Measurements from ENCODE around the gene CDC42EP2. TPM values are rescaled to one million over a fixed set of nuclear protein-coding genes. Genes with fewer than 3 reads are reported as not detected.

The CDC42EP2 gene
- total and polyA plus RNA-seq, 2 donors (not counting 3 experiments of a cell fraction or from before 2014, with no cell fraction given) = 23.9 to 26.4 TPM

DNA sequence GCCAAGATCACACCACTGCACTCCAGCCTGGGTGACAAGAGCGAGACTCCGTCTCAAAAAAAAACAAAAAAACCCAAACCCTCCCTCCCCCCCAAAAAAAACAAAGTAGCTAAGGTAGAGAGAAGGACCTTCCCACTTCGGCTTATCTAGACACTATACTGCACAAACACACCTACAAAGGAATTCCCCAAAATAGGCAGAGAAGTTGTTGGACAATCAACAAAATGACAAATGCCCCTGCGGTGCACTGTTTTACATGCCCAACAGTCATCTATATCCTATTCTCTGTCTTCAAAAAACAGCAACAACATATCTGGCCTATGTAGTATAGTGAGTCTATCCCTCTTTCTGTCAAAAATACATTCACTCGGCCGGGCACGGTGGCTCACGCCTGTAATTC, 12.4 kb downstream of the CDC42EP2 start:
- Histone ChIP-seq H3K4me3 (replicated peaks in 1 of 3; ENCODE audit: insufficient read depth in 1 of 3, low read depth in 1 of 3, low read length in 3 of 3) (no peak overlapping the region), H3K36me3 (ENCODE audit: control insufficient read depth in 2 of 2, extremely low read depth in 1 of 2, insufficient read depth in 2 of 2, low read length in 2 of 2) (peaks cover 6 to 8% of the 10 kb centered on the region in 2 experiments), H3K4me1 (ENCODE audit: control insufficient read depth, extremely low read depth, insufficient read depth, low read length) (peaks cover 9% of the 10 kb centered on the region), H3K9ac (replicated peaks; ENCODE audit: extremely low read depth, insufficient read depth, low read length) (no peak overlapping the region), H3K9me1 (replicated peaks; ENCODE audit: control insufficient read depth, extremely low read depth, insufficient read depth, low read length) (no peaks in the 10 kb centered on the region), H3K27ac (ENCODE audit: insufficient read depth, low read depth, low read length) (no peak overlapping the region), H3K9me3 (replicated peaks; ENCODE audit: control insufficient read depth, insufficient read depth, low read length) (no peaks in the 10 kb centered on the region), H3K79me2 (ENCODE audit: control insufficient read depth, insufficient read depth, low read length) (peaks cover 10% of the 10 kb centered on the region), H3K27me3 (ENCODE audit: control insufficient read depth in 2 of 2, insufficient read depth in 2 of 2, low read length in 2 of 2) (no peaks in the 10 kb centered on the region), H4K20me1 (replicated peaks; ENCODE audit: control insufficient read depth, extremely low read depth, insufficient read depth, low read length) (no peaks in the 10 kb centered on the region), H3K4me2 (ENCODE audit: insufficient read depth, low read length) (no peak overlapping the region), H2AFZ (ENCODE audit: low read depth, low read length) (no peak overlapping the region)
- DNase-seq (ENCODE audit: low read depth, low spot score) (no peak), FAIRE-seq (no peak)
- CTCF ChIA-PET = interaction anchor here (1.2 to 11.0 kb wide), 5 partner anchors 10 to 102 kb away, joined by 4 to 473 read pairs (median 8); partner anchors contain the start of gene CDC42EP2
- POLR2A ChIA-PET = no interaction called here
- no peak for TF ChIP-seq JUN (IDR thresholded peaks at IDR 0.05; ENCODE audit: borderline replicate concordance, insufficient read depth, insufficient read length, low read depth)
- TF ChIP-seq POLR2A (IDR thresholded peaks at IDR 0.05; ENCODE audit: low read depth, low read length) = peak; percentile 47
- intact Hi-C loops (cut with micrococcal nuclease) = no loop called here
- dilution Hi-C loops (cut with MboI; ENCODE audit: extremely low pct_ligation_motif_present, low sequenced_read_pairs) = no loop called here
- BruUV-seq (replicated peaks) = no TSS peak

DNA sequence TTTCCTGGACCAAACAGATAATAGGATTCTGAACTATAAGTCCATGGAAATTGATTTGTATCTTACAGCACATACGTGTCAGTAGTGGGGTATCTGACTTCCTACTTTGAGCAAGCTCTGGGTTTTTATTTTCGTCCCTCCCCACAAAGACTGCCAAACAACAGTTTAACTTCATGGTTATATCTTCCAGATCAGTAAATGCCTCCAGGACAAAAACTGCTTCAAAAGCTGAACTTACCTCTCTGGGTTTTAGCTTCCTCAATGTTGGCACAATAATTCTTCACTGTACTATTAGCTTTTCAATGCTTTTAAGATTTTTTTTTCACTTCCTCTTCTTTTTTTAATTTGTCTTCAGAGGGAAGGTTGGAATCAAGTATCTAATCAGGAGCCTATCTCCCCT, 14.8 kb downstream of the CDC42EP2 start:
- no peaks in the 10 kb centered on the region for H3K36me3 ChIP-seq (ENCODE audit: control insufficient read depth in 2 of 2, extremely low read depth in 1 of 2, insufficient read depth in 2 of 2, low read length in 2 of 2)
- ChIA-PET POLR2A (interaction anchor here (0.9 to 1.7 kb wide), 3 partner anchors 13 to 55 kb away, joined by 4 to 11 read pairs (median 4); partner anchors contain the start of gene CDC42EP2), CTCF (interaction anchor here (0.8 to 11.0 kb wide), 31 partner anchors 9 to 198 kb away, joined by 3 to 473 read pairs (median 6); partner anchors contain the start of genes CAPN1, CDC42EP2 and POLA2)
- H3K4me1 ChIP-seq (ENCODE audit: control insufficient read depth, extremely low read depth, insufficient read depth, low read length) = peaks cover 9% of the 10 kb centered on the region
- H3K9me1 ChIP-seq (replicated peaks; ENCODE audit: control insufficient read depth, extremely low read depth, insufficient read depth, low read length) = no peaks in the 10 kb centered on the region
- no peaks in the 10 kb centered on the region for H4K20me1 ChIP-seq (replicated peaks; ENCODE audit: control insufficient read depth, extremely low read depth, insufficient read depth, low read length)
- BruUV-seq (replicated peaks) = no TSS peak
- peak overlapping the region; percentile 16 for H3K9ac ChIP-seq (replicated peaks; ENCODE audit: extremely low read depth, insufficient read depth, low read length)
- DNase-seq (ENCODE audit: low read depth, low spot score) (no peak), FAIRE-seq (no peak)
- intact Hi-C loops (cut with micrococcal nuclease) (no loop called here), dilution Hi-C loops (cut with MboI; ENCODE audit: extremely low pct_ligation_motif_present, low sequenced_read_pairs) (no loop called here)
- H3K9me3 ChIP-seq (replicated peaks; ENCODE audit: control insufficient read depth, insufficient read depth, low read length) = no peaks in the 10 kb centered on the region
- no peak overlapping the region for H3K4me3 ChIP-seq (replicated peaks in 1 of 3; ENCODE audit: insufficient read depth in 1 of 3, low read depth in 1 of 3, low read length in 3 of 3)
- H3K27ac ChIP-seq (ENCODE audit: insufficient read depth, low read depth, low read length) = peak overlapping the region; percentile 20
- peaks cover 8% of the 10 kb centered on the region for H3K79me2 ChIP-seq (ENCODE audit: control insufficient read depth, insufficient read depth, low read length)
- no peaks in the 10 kb centered on the region for H3K27me3 ChIP-seq (ENCODE audit: control insufficient read depth in 2 of 2, insufficient read depth in 2 of 2, low read length in 2 of 2)
- peak overlapping the region; percentile 58 for H3K4me2 ChIP-seq (ENCODE audit: insufficient read depth, low read length)
- H2AFZ ChIP-seq (ENCODE audit: low read depth, low read length) = peak overlapping the region; percentile 58
- TF ChIP-seq MYC (IDR thresholded peaks at IDR 0.05; ENCODE audit: low read depth, low read length) = no peak
- TF ChIP-seq, protein P1, sequence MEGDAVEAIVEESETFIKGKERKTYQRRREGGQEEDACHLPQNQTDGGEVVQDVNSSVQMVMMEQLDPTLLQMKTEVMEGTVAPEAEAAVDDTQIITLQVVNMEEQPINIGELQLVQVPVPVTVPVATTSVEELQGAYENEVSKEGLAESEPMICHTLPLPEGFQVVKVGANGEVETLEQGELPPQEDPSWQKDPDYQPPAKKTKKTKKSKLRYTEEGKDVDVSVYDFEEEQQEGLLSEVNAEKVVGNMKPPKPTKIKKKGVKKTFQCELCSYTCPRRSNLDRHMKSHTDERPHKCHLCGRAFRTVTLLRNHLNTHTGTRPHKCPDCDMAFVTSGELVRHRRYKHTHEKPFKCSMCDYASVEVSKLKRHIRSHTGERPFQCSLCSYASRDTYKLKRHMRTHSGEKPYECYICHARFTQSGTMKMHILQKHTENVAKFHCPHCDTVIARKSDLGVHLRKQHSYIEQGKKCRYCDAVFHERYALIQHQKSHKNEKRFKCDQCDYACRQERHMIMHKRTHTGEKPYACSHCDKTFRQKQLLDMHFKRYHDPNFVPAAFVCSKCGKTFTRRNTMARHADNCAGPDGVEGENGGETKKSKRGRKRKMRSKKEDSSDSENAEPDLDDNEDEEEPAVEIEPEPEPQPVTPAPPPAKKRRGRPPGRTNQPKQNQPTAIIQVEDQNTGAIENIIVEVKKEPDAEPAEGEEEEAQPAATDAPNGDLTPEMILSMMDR (IDR thresholded peaks at IDR 0.05; ENCODE audit: extremely low read depth in 1 of 2, insufficient read depth in 1 of 2, low read depth in 1 of 2, low read length in 2 of 2) = no peak
- TF ChIP-seq, protein P2, sequence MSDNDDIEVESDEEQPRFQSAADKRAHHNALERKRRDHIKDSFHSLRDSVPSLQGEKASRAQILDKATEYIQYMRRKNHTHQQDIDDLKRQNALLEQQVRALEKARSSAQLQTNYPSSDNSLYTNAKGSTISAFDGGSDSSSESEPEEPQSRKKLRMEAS (IDR thresholded peaks at IDR 0.05; ENCODE audit: insufficient read depth, insufficient read length) = no peak
- TF ChIP-seq POLR2A (IDR thresholded peaks at IDR 0.05; ENCODE audit: low read depth, low read length) = no peak
- no peak for TF ChIP-seq EZH2 (IDR thresholded peaks at IDR 0.05; ENCODE audit: borderline replicate concordance, low read depth, low read length, severe bottlenecking)
- no peak for TF ChIP-seq GATA2 (IDR thresholded peaks at IDR 0.05; ENCODE audit: insufficient read depth, insufficient read length, low read depth, low read length)
- TF ChIP-seq FOS (IDR thresholded peaks at IDR 0.05; ENCODE audit: borderline replicate concordance, insufficient read depth, low read length) = no peak
- no peak for TF ChIP-seq POLR2AphosphoS5 (IDR thresholded peaks at IDR 0.05; ENCODE audit: insufficient read depth, low read depth, low read length)
- no peak for TF ChIP-seq JUN (IDR thresholded peaks at IDR 0.05; ENCODE audit: borderline replicate concordance, insufficient read depth, insufficient read length, low read depth)

Measured in endothelial cell of umbilical vein (primary cell).